Activated T-helper 1 cell treated with anti-CD3 and anti-CD28 coated beads, Interleukin-2, amount 50 U/mL, for 16 hours (primary cell): ENCODE results near the gene PAXX.

ENCODE experiments used
- DNase-seq, 2 donors: peaks; one replicate each; pipeline ENCODE4 v3.0.0-alpha.2; 2020; ENCODE audit warnings: low read depth in 1 of 2, low spot score in 1 of 2

Gene PAXX

DNA sequence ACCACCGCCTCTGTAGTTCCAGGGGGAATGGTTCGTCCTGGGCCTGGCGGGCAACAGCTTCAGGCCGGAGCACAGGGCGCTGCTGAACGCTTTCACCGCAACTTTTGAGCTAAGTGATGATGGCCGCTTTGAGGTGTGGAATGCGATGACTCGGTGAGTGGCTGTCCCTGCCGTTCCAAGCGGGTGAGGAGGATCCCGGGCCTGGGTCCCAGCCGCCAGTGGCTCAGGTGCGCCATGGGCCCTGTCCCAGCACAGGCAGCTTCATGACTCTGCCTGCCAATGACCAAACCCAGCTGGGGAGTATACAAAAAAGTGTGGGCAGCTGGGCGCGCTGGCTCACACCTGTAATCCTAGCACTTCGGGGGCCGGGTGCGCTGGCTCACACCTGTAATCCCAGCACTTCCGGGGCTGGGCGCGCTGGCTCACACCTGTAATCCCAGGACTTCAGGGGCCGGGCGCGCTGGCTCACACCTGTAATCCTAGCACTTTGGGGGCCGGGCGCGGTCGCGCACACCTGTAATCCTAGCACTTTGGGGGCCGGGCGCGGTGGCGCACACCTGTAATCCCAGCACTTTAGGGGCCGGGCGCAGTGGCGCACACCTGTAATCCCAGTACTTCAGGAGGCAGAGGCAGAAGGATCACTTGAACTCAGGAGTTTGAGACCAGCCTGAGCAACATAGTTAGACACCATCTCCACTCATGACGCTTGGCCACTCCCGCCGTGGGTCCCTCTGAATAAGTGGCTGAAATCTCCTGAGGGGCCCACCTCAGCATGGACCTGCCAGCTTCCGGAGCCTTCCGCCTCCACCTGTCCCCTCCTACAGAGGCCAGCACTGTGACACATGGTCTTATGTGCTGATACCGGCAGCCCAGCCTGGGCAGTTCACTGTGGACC, 39.1 kb upstream of the PAXX start:
- no peak for DNase-seq

- DNase-seq: no peak
These were observed 38.4 kb upstream of the PAXX start for GRCh38 chr9:136953771-136954269.

DNA sequence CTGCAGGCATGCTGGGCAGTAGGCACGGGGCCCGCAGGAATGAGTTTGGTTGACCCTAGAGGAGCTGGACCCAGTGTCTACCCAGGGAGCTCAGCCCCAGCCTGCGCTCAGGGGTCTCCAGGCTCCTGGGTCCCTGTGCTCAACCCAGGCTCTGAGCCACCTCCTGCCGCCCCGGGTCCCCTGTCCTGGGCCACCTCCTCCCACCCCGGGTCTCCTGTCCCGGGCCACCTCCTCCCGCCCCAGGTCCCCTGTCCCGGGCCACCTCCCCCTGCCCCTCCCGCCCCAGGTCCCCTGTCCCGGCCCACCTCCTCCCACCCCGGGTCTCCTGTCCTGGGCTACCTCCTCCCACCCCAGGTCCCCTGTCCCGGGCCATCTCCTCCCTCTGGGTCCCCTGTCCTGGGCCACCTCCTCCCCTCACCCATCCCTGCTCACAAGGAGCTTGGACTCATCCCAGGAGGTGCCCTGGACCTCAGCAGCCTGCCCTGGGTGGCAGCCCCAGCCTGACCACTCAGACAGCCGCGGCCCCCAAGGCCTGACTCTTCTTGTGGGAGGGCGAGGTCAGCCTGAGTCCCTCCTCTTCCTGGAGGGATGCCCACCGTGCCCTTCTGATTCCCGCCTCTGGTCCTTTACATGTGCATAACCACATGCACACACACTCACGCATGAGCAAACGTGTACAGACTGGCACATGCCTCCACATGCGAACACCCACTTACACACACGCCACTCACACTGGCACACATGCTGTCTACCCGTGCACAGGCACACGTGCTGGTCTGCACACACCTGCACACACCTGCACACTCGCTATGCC, 37.7 kb upstream of the PAXX start:
- DNase-seq: no peak

DNA sequence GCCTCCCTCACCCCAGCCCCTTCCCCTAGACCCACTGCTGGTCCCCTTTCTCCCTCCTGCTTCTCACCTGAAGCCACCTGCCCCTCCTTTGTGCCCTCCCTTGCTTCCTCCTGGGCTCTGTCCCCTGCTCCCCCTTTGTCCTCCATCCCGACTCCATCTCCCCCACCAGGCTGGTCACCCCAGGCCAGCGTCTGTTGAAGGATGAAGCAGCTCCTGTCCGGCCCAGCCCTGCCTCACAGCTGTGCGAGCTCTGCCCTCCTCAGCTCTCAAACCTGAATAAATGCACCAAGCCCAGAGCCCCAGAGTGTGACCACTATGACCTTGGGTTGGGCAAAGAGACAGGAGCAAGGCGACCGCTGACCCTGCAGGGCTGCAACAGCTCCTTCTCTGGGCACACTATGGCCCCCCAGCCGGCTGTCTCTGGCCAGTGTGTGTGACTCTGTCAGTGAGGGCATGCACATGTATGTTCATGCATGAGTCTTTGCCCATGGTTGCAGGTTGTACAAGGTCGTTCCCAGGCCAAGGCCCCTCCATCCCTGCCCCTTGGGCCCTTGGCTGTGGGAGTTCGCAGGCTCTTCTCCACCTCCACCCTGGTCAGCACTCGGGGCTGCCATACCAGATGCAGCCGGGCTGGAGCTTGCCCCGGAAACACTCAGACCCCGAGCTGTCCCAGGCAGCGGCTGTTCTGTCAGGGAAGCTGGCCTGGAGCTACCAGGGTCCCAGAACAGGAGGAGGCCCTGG, 36.9 kb upstream of the PAXX start:
- DNase-seq: no peak

DNA sequence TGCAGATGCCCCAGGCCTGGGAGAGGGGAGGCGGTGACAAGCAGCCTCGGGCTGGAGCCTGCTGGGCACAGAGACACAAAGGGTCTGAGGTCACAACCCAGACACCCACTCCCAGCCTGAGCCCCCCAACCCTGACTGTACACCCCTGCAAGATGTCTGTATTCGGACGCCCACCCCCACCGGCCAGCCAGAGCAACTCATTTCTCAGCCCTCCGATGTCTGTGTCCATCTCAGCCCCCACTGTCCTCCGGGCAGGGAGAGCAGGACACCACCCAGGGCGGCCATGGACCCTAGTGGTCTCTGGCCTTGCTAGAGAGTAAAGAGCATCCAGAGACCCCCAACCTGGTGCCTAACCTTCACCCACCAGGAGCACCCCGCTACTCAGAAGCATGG, 36.3 kb upstream of the PAXX start:
- no peak for DNase-seq

DNA sequence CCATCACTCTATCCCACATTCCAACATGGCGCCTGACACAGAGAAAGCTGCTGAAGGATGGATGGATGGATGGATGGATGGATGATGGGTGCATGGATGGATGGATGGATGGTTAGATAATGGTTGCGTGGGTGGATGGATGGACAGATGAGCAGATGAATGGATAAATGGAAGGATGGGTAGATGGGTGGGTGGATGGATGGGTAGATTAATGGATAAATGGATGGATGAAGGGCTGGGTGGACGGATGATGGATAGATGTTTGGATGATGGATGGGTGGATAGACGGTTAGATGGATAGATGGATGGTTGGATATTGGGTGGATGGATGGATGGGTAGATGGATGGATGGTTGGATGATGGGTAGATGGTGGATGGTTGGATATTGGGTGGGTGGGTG, 35.6 kb upstream of the PAXX start:
- DNase-seq: no peak

DNA sequence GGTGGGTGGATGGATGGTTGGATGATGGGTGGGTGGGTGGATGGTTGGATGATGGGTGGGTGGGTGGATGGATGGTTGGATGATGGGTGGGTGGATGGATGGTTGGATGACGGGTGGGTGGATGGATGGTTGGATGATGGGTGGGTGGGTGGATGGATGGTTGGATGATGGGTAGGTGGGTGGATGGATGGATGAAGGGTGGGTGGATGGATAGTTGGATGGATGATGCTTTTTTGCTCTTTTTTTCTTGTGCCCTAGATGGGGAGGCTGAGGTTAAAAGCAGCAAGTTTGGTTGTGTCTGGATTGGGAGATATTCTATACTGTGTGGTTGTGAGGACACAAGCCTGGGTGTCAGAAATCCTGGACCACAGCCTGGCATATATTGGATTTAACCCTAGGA, 34.8 kb upstream of the PAXX start:
- no peak for DNase-seq

GRCh38 chr9:136957901-136958300, 34.3 kb upstream of the PAXX start:
- no peak for DNase-seq

DNA sequence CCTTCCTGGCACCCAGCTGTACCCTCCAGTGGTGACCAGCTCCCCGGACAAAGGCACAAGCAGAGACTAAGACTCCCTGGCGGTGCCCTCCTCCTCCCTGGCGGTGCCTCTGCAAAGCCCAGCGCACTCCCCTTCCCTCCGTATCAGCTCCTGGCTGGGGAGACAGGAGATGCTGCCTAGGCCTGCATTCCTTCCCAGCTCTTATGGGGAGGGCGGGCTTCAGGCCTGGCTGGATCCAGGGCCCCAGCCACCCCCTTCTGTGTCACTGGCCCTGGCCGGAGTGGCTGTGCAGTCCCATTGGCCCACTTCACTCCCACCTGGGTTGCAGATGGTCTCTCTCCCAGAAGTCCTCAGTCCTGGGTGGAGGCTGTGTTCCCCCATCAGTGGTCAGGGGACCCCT, 33.7 kb upstream of the PAXX start:
- no peak for DNase-seq

DNA sequence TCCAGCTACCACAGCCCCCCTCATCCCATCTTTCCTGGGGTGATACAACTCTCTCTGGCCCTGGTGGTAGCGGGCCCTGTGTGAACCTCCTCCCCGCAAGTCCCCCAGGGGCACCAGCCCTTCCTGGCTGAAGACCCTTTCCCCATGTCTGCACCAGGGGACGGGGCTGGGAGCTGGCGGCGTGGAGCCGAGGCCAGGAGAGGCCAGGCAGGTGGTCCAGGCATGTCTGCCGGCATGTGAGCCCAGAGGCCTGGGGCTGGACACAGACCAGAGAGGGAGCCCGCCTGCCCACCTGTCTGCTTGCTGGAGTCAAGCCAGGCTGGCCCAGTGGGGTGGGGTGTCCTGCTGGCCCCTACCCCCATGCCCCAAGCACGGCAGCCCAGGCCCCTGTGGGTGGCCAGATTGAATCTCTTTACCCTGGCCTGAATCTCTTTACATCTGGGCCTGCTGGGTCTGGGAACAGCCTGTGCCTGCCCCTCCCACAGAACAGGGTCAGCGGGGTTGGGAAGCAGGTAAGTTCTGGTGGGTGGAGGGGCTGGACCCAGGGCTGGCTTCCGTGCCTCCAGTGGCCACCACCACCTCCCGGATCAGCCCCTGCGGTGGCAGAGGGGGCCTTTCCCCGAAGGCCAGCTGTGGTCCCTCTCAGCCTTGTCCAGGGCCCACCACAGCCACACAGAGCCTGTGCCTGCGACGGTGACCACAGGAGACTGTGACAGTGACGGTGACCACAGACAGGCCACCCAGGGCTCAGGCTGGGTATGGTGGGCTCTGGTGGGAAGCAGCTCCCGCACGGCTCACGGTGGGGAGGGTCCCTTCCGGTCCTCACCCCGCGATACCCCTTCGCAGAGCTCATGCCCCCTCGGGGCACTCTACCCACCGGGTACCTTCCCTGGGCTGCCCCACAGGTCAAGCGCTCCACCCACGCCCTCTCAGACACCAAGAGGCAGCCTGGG, 33.0 kb upstream of the PAXX start:
- no peak for DNase-seq

DNA sequence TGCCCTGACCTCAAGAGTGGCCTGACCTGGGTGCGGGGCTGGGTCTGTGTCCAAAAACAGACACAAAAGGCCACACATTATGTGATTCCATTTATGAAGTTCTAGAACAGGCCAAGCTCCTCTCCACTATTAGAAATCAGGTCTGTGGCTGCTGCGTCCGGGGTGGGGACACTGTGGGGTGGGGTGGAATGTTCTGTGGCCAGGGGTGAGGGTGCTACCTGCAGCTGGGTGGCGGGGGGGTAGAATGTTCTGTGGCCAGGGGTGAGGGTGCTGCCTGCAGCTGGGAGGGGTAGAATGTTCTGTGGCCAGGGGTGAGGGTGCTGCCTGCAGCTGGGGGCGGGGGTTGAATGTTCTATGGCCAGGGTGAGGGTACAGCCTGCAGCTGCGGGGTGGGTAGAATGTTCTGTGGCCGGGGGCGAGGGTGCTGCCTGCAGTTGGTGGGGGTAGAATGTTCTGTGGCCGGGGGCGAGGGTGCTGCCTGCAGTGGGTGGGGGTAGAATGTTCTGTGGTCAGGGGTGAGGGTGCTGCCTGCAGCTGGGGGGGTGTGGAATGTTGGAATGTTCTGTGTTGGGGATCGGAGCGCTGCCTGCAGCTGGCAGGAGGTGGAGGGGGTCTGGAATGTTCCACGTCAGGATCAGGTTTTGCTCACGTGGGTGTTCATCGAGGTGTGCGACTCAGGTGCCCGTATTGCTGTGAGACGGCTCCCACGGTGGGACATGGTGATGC, 31.8 kb upstream of the PAXX start:
- no peak for DNase-seq

GRCh38 chr9:136960938-136961275, 31.3 kb upstream of the PAXX start:
- no peak for DNase-seq

- DNase-seq: no peak
These were observed 30.8 kb upstream of the PAXX start for GRCh38 chr9:136961279-136962065.

DNA sequence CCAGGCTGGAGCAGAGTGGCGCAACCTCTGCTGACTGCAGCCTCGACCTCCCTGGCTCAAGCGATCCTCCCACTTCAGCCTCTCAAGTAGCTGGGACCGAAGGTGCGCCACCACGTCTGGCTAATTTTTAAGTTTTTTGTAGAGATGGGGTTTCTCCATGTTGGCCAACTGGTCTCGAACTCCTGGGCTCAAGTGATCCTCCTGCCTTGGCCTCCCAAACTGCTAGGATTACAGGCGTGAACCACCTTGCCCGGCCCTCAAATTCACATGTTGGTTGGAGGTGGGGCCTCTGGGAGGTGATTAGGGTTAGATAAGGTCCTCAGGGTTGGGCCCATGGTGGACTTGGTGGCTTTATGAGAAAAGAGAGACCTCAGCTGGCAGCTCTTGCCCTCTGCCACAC, 30.1 kb upstream of the PAXX start:
- DNase-seq: no peak

GRCh38 chr9:136962701-136963248, 29.4 kb upstream of the PAXX start:
- no peak for DNase-seq

DNA sequence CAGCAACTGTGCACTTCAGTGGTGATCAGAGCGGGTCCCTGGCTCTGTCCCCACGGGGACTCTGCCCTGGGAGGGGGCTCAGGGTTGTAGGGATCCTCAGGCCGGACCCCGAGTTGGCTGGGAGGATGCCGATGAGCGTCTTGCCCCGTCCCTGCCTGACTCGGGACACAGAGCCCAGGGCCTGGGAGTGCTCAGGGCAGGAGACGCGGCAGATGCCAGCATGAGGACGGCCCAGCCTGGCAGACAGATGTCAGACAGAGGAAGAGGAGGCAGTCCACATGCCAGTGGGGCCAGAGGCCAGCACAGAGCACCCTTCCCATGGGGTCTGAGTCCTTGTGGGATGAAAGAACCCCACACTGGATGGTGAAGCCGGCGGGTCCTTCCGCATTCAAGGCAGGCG, 28.9 kb upstream of the PAXX start:
- DNase-seq: no peak

DNA sequence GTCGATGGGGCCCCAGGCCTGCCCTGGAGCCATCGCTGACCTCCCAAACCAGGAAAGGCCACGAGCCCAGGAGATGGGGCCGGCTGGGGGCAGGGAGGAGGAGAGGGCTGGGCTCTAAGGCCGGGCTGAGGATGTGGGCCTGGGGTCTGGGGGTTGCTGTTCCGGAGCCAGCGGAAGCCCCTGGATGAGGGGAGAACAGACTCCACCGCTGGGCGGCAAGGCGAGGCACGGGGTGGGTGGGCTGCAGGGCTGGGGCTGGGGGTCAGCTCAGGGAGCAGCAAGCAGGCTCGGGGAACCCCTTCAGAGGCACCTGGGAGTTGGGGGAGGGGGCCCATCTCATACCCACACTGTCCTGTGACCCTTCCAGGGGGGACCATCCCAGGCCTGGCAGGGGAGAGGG, 28.5 kb upstream of the PAXX start:
- DNase-seq: no peak

GRCh38 chr9:136964171-136964689, 28.0 kb upstream of the PAXX start:
- no peak for DNase-seq
